Measurements from ENCODE around the gene HGS. TPM values are rescaled to one million over a fixed set of nuclear protein-coding genes. Genes with fewer than 3 reads are reported as not detected.

HGS gene
- total RNA-seq, 1 donor from 2014 or later: 56.2 TPM

- no peak for DNase-seq (ENCODE audit: low spot score)
- intact Hi-C loops (cut with DNase I): loop anchor here (2.0 kb wide), 1 partner anchor 20 kb away; the partner anchor contains the start of gene MRPL12
Measured at GRCh38 chr17:81682565-81683207, 1.1 kb upstream of the HGS start.

GRCh38 chr17:81683208-81683583 is 615 bp upstream of the HGS start:
- intact Hi-C loops (cut with DNase I): loop anchor here (2.0 kb wide), 1 partner anchor 20 kb away; the partner anchor contains the start of gene MRPL12
- no peak for DNase-seq (ENCODE audit: low spot score)

GRCh38 chr17:81684442-81684911 is 666 bp downstream of the HGS start:
- DNase-seq (ENCODE audit: low spot score): no peak
- intact Hi-C loops (cut with DNase I): no loop called here

- intact Hi-C loops (cut with DNase I): no loop called here
- DNase-seq (ENCODE audit: low spot score): no peak
Measured at GRCh38 chr17:81685108-81685507, 1.3 kb downstream of the HGS start.

GRCh38 chr17:81686614-81687013 is 2.8 kb downstream of the HGS start:
- DNase-seq (ENCODE audit: low spot score): no peak
- intact Hi-C loops (cut with DNase I): no loop called here

- intact Hi-C loops (cut with DNase I): no loop called here
- no peak for DNase-seq (ENCODE audit: low spot score)
Measured at GRCh38 chr17:81687770-81688541, 4.1 kb downstream of the HGS start.

GRCh38 chr17:81688616-81689015 is 4.8 kb downstream of the HGS start:
- DNase-seq (ENCODE audit: low spot score): no peak
- intact Hi-C loops (cut with DNase I): no loop called here

- intact Hi-C loops (cut with DNase I): no loop called here
Measured at GRCh38 chr17:81690066-81690465, 6.3 kb downstream of the HGS start.

GRCh38 chr17:81690549-81690948 is 6.7 kb downstream of the HGS start:
- DNase-seq (ENCODE audit: low spot score): no peak
- intact Hi-C loops (cut with DNase I): no loop called here

More at GRCh38 chr17:81690066-81690465, 6.3 kb downstream of the HGS start:
- DNase-seq (ENCODE audit: low spot score): no peak

GRCh38 chr17:81691196-81691595 is 7.4 kb downstream of the HGS start:
- DNase-seq (ENCODE audit: low spot score): no peak
- intact Hi-C loops (cut with DNase I): no loop called here

GRCh38 chr17:81691608-81692007 is 7.8 kb downstream of the HGS start:
- DNase-seq (ENCODE audit: low spot score): no peak
- intact Hi-C loops (cut with DNase I): no loop called here

GRCh38 chr17:81693509-81694210 is 9.8 kb downstream of the HGS start:
- DNase-seq (ENCODE audit: low spot score): no peak

GRCh38 chr17:81694810-81695209 is 11.0 kb downstream of the HGS start:
- DNase-seq (ENCODE audit: low spot score): no peak
- intact Hi-C loops (cut with DNase I): no loop called here

More at GRCh38 chr17:81693509-81694210, 9.8 kb downstream of the HGS start:
- intact Hi-C loops (cut with DNase I): no loop called here

GRCh38 chr17:81695211-81695610 is 11.4 kb downstream of the HGS start:
- intact Hi-C loops (cut with DNase I): no loop called here
- DNase-seq (ENCODE audit: low spot score): no peak

GRCh38 chr17:81695801-81696200 is 12.0 kb downstream of the HGS start:
- DNase-seq (ENCODE audit: low spot score): no peak

GRCh38 chr17:81696218-81696941 is 12.6 kb downstream of the HGS start:
- no peak for DNase-seq (ENCODE audit: low spot score)
- intact Hi-C loops (cut with DNase I): no loop called here

More at GRCh38 chr17:81695801-81696200, 12.0 kb downstream of the HGS start:
- intact Hi-C loops (cut with DNase I): no loop called here

- intact Hi-C loops (cut with DNase I): no loop called here
- DNase-seq (ENCODE audit: low spot score): no peak
Measured at GRCh38 chr17:81697261-81698044, 13.6 kb downstream of the HGS start.

- intact Hi-C loops (cut with DNase I): no loop called here
- no peak for DNase-seq (ENCODE audit: low spot score)
Measured at GRCh38 chr17:81700353-81701287, 16.8 kb downstream of the HGS start.

Data from cardiac septum (tissue), 1 donor.